SIG-M5 treated with dmso at 0.1 percent for 504 hours (cell line): ENCODE results near the gene NPC1.
A peak's percentile ranks its signal among the peaks of the same experiment; 100 is the strongest.

Experiments
- DNase-seq: peaks from one replicate; lab custom pipeline; 2025; ENCODE audit not compliant: unreplicated experiment; lab: John Stamatoyannopoulos, UW

Gene NPC1

GRCh38 chr18:23609390-23610023, 23.2 kb upstream of the NPC1 start:
- DNase-seq: no peak

DNA sequence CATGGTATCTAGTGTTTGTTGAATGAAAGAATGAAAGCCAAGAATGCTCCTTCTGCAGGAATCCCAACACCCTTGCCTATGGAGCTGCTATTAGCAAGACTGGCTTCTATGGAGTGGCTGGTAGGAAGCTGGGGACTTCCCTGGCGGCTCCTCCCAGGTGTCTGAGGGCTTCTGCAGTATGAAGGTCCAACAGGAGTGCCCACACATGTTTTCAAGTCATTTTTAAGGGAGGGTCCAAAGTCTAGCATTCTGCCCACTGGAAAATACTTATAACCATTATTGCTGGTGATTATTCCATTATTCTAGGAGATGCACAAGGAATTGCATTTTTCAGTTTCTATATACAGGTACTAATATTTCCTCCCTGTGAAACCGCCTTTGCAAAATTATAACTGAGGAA, 21.9 kb upstream of the NPC1 start:
- DNase-seq: no peak

DNA sequence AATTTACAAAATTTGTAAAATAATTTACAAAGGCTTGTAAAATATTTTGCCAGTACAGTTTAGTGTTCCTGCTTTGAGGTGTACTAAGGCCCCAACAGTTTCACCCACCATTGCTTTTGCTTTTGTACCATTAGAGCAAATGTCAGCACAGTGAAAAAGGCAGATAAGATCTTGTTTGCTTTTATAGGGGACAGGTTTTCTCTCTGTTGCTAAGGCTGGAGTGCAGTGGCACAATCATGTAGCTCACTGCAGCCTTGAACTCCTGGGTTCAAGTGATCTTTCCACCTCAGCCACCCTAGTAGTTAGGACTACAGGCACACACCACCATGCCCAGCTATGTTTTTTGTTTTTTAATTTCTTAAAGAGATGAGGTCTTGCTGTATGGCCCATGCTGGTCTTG, 19.6 kb upstream of the NPC1 start:
- no peak for DNase-seq

GRCh38 chr18:23599809-23600208, 13.5 kb upstream of the NPC1 start:
- no peak for DNase-seq

DNA sequence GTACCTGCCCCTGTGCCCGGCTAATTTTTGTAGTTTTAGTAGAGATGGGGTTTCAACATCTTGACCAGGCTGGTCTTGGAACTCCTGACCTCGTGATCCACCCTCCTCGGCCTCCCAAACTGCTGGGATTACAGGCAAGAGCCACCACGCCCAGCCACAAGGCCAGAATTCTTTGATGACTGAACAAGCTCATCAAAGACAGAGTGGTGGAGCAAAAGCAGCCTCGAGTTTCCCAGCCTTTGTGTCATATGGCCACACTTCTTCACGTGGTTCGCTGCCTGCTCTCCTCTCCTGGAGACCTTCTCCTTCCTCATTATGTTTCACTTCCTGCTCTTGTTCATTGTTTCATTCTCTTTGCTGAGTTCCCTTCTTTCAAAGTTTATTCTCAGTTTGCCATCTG, 9.9 kb upstream of the NPC1 start:
- DNase-seq: peak; percentile 84

GRCh38 chr18:23595591-23595990, 9.3 kb upstream of the NPC1 start:
- no peak for DNase-seq

GRCh38 chr18:23593720-23594119, 7.4 kb upstream of the NPC1 start:
- DNase-seq: peak; percentile 3

DNA sequence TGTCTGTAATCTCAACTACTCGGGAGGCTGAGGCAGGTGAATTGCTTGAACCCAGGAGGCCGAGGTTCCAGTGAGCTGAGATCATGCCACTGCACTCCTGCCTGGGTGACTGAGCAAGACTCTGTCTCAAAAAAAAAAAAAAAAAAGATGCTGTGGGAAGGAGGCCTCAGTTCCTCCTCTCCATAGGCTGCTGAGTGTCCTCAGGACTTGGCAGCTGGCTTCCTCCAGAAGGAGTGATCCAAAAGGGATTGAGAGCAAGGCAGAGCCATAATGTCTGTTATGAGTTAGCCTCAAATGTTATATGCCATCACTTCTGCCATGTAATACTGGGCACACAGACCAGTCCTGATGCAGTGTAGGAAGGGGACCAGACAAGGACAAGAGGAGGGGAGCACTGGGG, 6.6 kb upstream of the NPC1 start:
- no peak for DNase-seq

DNA sequence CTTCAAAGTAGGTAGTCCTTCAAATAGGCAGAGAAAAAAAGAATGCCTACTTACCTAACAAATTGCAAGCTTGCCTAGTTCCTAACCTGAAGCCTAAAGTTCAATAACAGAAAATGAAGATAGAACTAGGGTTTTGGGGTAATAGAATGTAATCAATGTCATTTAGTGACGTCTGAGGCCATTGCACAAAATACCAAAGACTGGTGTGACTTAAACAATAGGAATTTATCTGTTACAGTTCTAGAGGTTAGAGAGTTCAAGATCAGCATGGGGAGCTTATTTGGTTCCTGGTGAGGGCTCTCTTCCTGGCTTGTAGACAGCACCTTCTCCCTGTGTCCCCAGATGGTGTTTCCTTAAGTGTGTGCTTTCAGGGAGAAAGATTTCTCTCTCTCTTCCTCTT, 4.7 kb upstream of the NPC1 start:
- no peak for DNase-seq

GRCh38 chr18:23588836-23589560, 2.7 kb upstream of the NPC1 start:
- DNase-seq: no peak

DNA sequence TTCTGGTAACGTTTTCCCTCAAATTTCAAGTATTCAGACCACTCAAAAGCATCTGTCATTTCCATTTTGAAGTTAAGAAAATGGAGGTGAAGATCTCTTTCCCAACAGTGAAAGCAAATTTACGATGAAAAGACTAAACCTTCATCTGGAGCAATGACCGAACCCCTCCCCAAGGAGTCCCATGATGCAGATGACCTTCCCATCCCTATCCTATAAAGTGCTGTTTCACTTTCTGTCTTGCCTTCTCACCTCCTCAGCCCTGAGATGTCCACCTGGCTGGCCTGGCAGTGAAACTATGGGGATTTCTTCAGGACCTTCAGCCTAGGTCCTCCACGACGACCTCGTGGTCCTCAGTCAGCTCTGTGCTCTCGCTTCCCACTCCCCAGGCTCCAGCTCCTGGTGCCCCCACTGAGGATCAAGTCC, 925 bp upstream of the NPC1 start:
- no peak for DNase-seq

DNA sequence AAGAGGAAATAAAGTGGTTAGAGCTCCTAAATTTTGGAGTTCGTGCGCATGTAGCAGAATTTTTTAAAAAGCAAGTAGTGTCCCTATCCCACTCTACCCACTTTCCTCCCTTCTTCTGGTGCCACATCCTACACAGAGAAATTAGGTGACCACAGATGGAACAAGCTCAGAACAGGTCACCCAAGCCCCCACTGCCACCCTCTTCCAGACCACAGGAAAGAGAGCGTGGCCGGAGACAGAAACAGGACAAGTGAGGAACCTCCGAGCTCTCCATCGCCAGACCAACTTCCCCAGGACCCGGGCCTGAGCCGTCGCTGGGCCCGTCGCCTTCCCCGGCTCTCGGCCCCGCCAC, 433 bp downstream of the NPC1 start:
- no peak for DNase-seq

- DNase-seq: peak; percentile 29
Measured at GRCh38 chr18:23585007-23585871, 1.1 kb downstream of the NPC1 start.

GRCh38 chr18:23584019-23584983, 2.0 kb downstream of the NPC1 start:
- peak; percentile 11 for DNase-seq

GRCh38 chr18:23583071-23583865, 3.0 kb downstream of the NPC1 start:
- no peak for DNase-seq

GRCh38 chr18:23580677-23581367, 5.5 kb downstream of the NPC1 start:
- DNase-seq: no peak

DNA sequence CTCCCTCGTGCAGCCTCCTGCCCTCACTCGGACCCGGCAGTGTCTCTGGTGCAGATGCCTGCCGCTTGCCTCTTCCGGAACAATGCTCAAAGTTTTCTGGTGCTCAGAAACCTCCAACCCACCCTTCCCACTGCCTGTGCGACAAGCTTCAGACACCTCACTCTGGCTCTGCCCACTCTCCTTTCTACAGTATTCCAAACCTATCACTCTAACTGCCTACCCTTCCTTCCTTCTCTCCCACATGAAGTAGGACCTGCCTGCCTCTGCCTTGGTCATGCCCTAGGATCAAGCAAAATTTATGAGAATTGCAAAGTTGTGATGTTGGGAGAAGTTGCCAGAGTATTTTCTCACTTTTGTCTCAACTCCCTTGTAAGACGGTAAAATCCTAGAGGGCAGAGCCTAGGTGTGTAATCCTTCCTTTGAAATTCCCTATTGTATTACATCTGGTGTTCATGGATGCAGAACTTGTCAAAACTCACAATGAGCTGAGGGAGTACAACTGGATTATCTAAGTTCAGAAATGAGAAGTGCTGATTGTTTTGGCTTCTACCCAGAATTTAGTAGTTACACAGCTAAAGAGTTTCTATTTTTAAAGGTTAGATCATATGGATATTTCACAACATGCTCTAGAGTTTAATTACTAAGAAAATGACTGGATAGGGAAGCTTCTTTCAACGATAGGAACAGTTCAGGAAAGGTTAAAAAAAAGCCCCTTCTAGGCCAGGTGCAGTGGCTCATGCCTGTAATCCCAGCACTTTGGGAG, 7.2 kb downstream of the NPC1 start:
- peak; percentile 62 for DNase-seq

DNA sequence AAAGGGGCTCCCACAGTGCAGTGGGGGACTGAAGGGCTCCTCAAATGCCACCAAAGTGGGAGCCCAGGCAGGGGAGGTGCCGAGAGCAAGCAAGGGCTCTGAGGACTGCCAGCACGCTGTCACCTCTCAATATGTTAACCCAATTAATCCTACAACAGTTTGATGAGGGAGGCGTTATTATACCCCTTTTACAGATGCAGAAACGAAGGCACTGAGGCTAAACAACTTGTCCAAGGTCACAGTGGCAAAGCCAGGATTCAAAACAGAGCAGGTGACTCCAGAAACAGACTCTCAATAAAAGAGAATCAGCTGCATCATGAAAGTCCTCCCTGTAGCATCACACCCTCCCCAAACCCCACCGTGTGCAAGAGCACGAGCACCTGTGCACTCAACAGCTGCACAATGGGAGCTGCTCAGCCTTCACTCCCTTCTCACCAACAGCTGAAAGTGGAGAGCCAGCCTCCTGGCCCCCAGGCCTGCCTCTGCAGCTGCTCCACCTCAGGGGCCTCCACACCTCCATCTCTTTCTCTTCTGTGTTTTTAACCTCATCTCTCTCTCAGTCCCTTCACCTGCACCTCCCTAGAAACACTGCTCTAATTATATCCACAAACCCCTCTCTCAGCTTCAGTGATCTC, 8.1 kb downstream of the NPC1 start:
- no peak for DNase-seq
